HG02642 (cell line): ENCODE results near the gene PLCH2.
"Not testable (repeated sequence)": the region's sequence is repeated elsewhere in the genome, so short reads cannot be mapped to it uniquely, and the experiment has no call there.

ENCODE experiments used
- ATAC-seq: cut with Tn5 transposase; IDR thresholded peaks from one replicate; pipeline ENCODE4 v1.9.1; 2021; ENCODE audit warnings: mild to moderate bottlenecking; ENCODE audit not compliant: unreplicated experiment, poor library complexity

The PLCH2 gene

GRCh38 chr1:2476061-2476999, at the start of gene PLCH2:
Gene PLCH2 (plus strand): TSS chr1:2476289. CDS start chr1:2476589, 300 bp downstream.
- no peak for ATAC-seq

- no peak for ATAC-seq
Observed at GRCh38 chr1:2426540-2426939, 49.5 kb upstream of the PLCH2 start.

GRCh38 chr1:2427051-2427450, 49.0 kb upstream of the PLCH2 start:
- no peak for ATAC-seq

GRCh38 chr1:2427976-2428375, 48.1 kb upstream of the PLCH2 start:
- no peak for ATAC-seq

GRCh38 chr1:2428490-2428889, 47.6 kb upstream of the PLCH2 start:
- no peak for ATAC-seq

GRCh38 chr1:2429780-2430591, 46.1 kb upstream of the PLCH2 start:
- no peak for ATAC-seq

- ATAC-seq: no peak
Observed at GRCh38 chr1:2430592-2430973, 45.5 kb upstream of the PLCH2 start.

GRCh38 chr1:2431103-2431502, 45.0 kb upstream of the PLCH2 start:
- no peak for ATAC-seq

- ATAC-seq: no peak
Observed at GRCh38 chr1:2431518-2431917, 44.6 kb upstream of the PLCH2 start.

- no peak for ATAC-seq
Observed at GRCh38 chr1:2432441-2432844, 43.6 kb upstream of the PLCH2 start.

- no peak for ATAC-seq
Observed at GRCh38 chr1:2433196-2433595, 42.9 kb upstream of the PLCH2 start.

GRCh38 chr1:2433936-2434655, 42.0 kb upstream of the PLCH2 start:
- ATAC-seq: no peak

- no peak for ATAC-seq
Observed at GRCh38 chr1:2435091-2435490, 41.0 kb upstream of the PLCH2 start.

- ATAC-seq: no peak
Observed at GRCh38 chr1:2435746-2436355, 40.2 kb upstream of the PLCH2 start.

GRCh38 chr1:2436876-2437275, 39.2 kb upstream of the PLCH2 start:
- ATAC-seq: no peak

- no peak for ATAC-seq
Observed at GRCh38 chr1:2437617-2438016, 38.5 kb upstream of the PLCH2 start.

GRCh38 chr1:2438038-2438437, 38.1 kb upstream of the PLCH2 start:
- no peak for ATAC-seq

GRCh38 chr1:2438641-2439040, 37.4 kb upstream of the PLCH2 start:
- ATAC-seq: no peak

GRCh38 chr1:2439369-2439768, 36.7 kb upstream of the PLCH2 start:
- no peak for ATAC-seq

- ATAC-seq: not testable (repeated sequence)
Observed at GRCh38 chr1:2440346-2440745, 35.7 kb upstream of the PLCH2 start.
